ENCODE measurements around the gene KLB. TPM values are rescaled to one million over a fixed set of nuclear protein-coding genes. Genes with fewer than 3 reads are reported as not detected.
A peak's percentile ranks its signal among the peaks of the same experiment; 100 is the strongest.
"Not testable (repeated sequence)": the region's sequence is repeated elsewhere in the genome, so short reads cannot be mapped to it uniquely, and the experiment has no call there.

KLB gene
- total RNA-seq: under 0.01 TPM in 2 replicates

GRCh38 chr4:39406763-39407583 is at the start of gene KLB:
Gene KLB, plus strand, starts transcription at chr4:39406930. Its CDS starts 20 bp downstream, at chr4:39406950.
- DNase-seq (ENCODE audit: low read depth in 2 of 2): no peak

- DNase-seq (ENCODE audit: low read depth in 2 of 2): no peak
Observed at GRCh38 chr4:39357002-39357401, 49.7 kb upstream of the KLB start.

- not testable (repeated sequence) for DNase-seq (ENCODE audit: low read depth in 2 of 2)
Observed at GRCh38 chr4:39360611-39361010, 46.1 kb upstream of the KLB start.

- no peak for DNase-seq (ENCODE audit: low read depth in 2 of 2)
Observed at GRCh38 chr4:39362827-39363226, 43.9 kb upstream of the KLB start.

- no peak for DNase-seq (ENCODE audit: low read depth in 2 of 2)
Observed at GRCh38 chr4:39363773-39364393, 42.8 kb upstream of the KLB start.

DNA sequence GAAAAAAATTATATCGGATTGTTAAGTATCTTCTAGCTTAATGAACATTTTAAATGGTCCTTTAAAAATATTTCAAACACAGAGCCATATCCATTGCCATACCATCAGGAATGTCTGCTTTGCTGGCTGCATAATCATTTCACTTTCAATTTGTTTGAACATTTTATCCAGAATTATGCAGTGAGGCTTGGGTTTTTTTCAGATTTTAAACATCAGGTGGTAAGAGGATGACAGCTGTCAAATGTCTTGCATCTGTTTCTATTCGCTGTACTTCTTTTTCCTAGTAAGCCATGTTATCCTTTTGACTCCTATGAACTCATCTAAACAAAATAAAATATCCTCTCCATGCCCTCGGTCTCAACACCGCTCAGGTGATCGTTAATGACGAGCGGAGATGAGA is 41.4 kb upstream of the KLB start:
- DNase-seq (ENCODE audit: low read depth in 2 of 2): no peak

DNA sequence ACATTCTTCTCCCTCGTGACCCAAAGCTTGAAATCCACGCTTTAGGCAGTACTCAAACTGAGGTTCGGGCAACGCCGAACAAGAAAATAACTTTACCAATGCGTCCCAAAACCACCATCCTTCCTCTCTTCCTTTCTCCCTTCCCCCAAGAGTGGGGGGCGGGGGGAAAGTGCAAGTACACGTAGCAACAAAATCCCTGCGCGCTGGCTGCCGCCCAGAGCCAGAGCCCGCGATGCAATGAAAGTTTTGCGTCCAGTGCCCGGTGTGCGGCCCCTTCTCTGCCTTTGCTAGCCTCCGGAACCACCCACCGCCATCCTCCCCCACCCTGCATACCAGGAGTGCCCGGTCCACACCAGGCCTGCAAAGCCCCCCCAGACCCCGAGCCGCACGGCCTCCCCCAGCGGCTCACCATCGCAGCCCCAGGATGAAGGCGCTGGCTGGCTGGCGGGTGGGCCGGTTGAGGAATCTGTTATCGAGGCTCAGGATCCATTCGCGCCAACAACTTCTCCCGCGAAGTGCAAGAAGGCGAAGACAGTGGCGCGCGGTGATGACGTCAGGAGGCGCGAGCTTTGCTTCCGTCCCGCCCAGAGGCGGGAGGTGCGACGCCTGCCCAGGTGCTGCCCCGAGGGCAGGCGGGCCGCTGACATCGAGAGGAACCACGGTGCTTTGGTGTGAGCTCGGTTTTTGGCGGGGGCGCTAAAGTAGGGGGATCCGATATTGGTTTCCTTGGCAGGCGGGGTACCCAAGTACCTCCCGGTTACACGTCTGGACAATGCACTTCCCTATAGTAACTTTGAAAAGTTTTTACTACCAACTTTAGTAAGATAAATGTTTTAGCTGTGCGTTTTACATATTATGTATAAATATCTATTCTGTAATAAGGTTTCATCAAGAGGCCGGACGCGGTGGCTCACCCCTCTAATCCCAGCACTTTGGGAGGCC is 40.6 kb upstream of the KLB start, which contains the start of gene RFC1:
RFC1 (minus strand) TSS at position 533 of the 942 bp plus-strand sequence; CDS start at position 412, 121 bp downstream.
- DNase-seq (ENCODE audit: low read depth in 2 of 2): peak; percentile 81 to 92

DNA sequence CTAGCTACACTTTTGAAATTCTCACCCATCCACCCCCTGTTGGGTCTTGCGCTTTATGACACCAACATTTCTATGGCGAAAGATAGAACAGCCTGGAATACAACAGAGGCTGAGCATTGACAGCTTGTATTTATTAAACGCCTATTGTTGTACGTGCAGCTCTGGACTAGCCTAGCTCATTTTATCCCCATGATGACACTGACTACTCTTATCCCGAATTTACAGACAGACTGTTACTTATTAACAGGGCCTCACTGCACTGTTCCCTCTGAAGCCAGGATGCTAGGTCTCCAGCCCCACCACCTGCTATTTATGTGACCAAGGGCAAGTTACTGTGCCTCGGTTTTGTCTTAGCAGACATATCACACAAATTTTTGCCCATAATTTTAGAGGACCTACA is 39.6 kb upstream of the KLB start:
- DNase-seq (ENCODE audit: low read depth in 2 of 2): no peak

DNA sequence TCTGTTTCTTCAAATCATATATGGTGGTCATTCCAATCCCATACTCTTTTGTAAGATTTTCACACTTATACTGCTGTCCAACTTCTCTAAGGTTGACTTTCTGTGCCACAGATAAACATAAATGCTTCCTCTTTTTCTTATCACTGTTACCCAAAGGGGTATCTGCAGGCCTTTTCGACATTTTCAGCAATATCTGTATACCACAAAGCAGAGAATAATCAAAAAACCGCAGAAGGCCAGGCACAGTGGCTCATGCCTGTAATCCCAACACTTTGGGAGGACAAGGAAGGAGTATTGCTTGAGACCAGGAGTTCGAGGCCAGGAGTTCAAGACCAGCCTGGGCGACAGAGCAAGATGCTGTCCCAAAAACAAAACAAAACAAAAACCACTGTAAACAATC is 37.4 kb upstream of the KLB start:
- DNase-seq (ENCODE audit: low read depth in 2 of 2): no peak

- not testable (repeated sequence) for DNase-seq (ENCODE audit: low read depth in 2 of 2)
Observed at GRCh38 chr4:39371209-39371608, 35.5 kb upstream of the KLB start.

- DNase-seq (ENCODE audit: low read depth in 2 of 2): no peak
Observed at GRCh38 chr4:39375478-39375877, 31.3 kb upstream of the KLB start.

- no peak for DNase-seq (ENCODE audit: low read depth in 2 of 2)
Observed at GRCh38 chr4:39383690-39384089, 23.0 kb upstream of the KLB start.

DNA sequence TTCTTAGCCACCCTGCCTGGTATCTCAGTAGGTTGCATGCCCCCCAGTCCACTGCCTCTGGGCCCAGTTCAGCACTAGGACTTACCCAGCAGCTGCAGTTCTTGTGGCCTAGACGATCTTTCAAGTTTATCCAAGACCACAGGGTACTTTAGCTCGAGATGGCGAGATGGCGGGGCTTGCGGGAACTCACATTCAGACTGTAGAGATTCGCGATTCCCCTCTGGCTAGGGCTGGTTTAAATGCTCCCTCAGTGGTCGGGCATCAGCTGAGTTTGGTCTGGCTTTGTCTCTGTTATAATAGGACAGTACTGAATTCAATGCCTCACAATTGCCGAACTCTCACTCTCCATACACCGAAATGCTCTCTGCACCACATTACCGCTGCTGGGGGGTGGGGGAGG is 22.2 kb upstream of the KLB start:
- DNase-seq (ENCODE audit: low read depth in 2 of 2): no peak

GRCh38 chr4:39390603-39391002 is 16.1 kb upstream of the KLB start:
- DNase-seq (ENCODE audit: low read depth in 2 of 2): peak in 1 of 2 donors; percentile 9

GRCh38 chr4:39394706-39395105 is 12.0 kb upstream of the KLB start:
- DNase-seq (ENCODE audit: low read depth in 2 of 2): no peak

GRCh38 chr4:39401640-39402039 is 5.1 kb upstream of the KLB start:
- DNase-seq (ENCODE audit: low read depth in 2 of 2): not testable (repeated sequence)

- DNase-seq (ENCODE audit: low read depth in 2 of 2): no peak
Observed at GRCh38 chr4:39407584-39407885, 805 bp downstream of the KLB start.

GRCh38 chr4:39410415-39410814 is 3.7 kb downstream of the KLB start:
- DNase-seq (ENCODE audit: low read depth in 2 of 2): peak in 1 of 2 donors; percentile 8

DNA sequence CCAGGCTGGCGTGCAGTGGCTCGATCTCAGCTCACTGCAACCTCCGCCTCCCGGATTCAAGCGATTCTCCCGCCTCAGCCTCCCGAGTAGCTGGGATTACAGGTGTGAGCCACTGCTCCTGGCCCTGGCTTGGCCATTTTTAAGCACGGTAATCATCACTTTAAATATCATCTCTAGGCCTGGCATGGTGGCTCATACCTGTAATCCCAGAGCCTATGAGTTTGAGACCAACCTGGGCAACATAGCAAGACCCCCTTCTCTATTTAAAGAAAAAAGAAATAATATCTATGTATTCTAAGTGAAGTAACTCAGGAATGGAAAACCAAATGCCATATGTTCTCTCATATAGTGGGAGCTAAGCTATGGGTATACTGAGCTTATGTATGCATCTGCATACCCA is 4.8 kb downstream of the KLB start:
- not testable (repeated sequence) for DNase-seq (ENCODE audit: low read depth in 2 of 2)

- no peak for DNase-seq (ENCODE audit: low read depth in 2 of 2)
Observed at GRCh38 chr4:39415678-39416283, 9.1 kb downstream of the KLB start.

DNA sequence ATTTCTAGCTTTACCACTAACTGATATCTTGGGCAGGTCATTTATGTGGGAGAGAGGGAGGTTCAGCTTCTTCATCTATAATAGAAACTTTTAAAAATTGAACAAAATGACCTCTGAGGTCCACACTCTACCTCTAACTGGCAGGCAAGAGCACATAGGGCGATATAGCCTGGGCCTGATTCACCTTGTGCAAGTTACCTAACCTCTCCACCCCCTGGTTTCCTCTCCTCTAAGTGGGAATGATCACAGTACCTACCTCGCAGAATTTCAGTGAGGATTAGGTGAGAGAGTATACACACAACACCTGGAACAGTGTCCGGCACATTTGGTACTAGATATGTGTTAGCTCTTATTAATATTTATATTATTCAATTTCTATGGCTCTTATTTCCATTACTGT is 15.5 kb downstream of the KLB start:
- DNase-seq (ENCODE audit: low read depth in 2 of 2): no peak

DNA sequence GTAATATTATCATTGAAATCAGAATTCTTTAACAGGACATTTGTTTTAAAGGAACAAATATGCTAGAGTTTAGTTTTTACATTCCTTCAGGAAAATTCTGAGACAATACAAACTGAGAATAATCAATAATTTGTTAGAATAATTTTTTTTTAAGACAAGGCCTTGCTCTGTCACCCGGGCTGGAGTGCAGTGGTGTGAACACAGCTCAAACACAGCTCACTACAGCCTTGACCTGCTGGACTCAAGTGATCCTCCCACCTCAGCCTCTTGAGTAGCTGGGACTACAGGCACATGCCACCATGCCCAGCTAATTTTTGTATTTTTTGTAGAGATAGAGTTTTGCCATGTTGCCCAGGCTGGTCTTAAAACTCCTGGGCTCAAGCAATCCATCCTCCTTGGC is 18.6 kb downstream of the KLB start:
- DNase-seq (ENCODE audit: low read depth in 2 of 2): not testable (repeated sequence)
